Glutamatergic neuron (in vitro differentiated cells): ENCODE data around the gene MKS1. TPM values are rescaled to one million over a fixed set of nuclear protein-coding genes. Genes with fewer than 3 reads are reported as not detected.

Source experiments
- DNase-seq: peaks from one replicate; pipeline ENCODE4 v3.0.0; 2022
- H3K27ac Mint-ChIP-seq: one replicate; pipeline ENCODE4 v1.8.0; 2020; ENCODE audit warnings: mild to moderate bottlenecking, mixed read lengths, inconsistent platforms; ENCODE audit not compliant: unreplicated experiment
- H3K27me3 Mint-ChIP-seq: one replicate; pipeline ENCODE4 v1.8.0; 2020; ENCODE audit warnings: mild to moderate bottlenecking, moderate library complexity, mixed read lengths, inconsistent platforms; ENCODE audit not compliant: unreplicated experiment
- H3K36me3 Mint-ChIP-seq: one replicate; pipeline ENCODE4 v1.8.0; 2020; ENCODE audit warnings: mild to moderate bottlenecking, mixed read lengths, inconsistent platforms; ENCODE audit not compliant: unreplicated experiment
- H3K4me1 Mint-ChIP-seq: one replicate; pipeline ENCODE4 v1.8.0; 2020; ENCODE audit warnings: mild to moderate bottlenecking, low read depth, mixed read lengths, inconsistent platforms; ENCODE audit not compliant: unreplicated experiment
- H3K4me3 Mint-ChIP-seq: one replicate; pipeline ENCODE4 v1.8.0; 2020; ENCODE audit warnings: mild to moderate bottlenecking, mixed read lengths, inconsistent platforms; ENCODE audit not compliant: unreplicated experiment
- H3K9me3 Mint-ChIP-seq: one replicate; pipeline ENCODE4 v1.8.0; 2020; ENCODE audit warnings: mild to moderate bottlenecking, moderate library complexity, mixed read lengths, inconsistent platforms; ENCODE audit not compliant: unreplicated experiment
- CTCF ChIP-seq: fragments of 200-600 bp; sonication (generic); IDR thresholded peaks from one replicate; pipeline ENCODE4 v1.5.0; 2021; ENCODE audit not compliant: partially characterized antibody, unreplicated experiment
- total RNA-seq: library from RNA; stranded (reverse); fragmentation: NEBNext Ultra II Directional; extraction: Animal tissue kit (Norgen Biotek cat#: 25700); gene quantifications from one replicate; pipeline ENCODE4 v1.2.1, GENCODE V29; 2021; ENCODE audit not compliant: unreplicated experiment

Gene MKS1
- total RNA-seq, 1 donor from 2014 or later, result 41.8 TPM

- H3K4me1 Mint-ChIP-seq, result peaks cover 4% of the 10 kb centered on the region
- H3K9me3 Mint-ChIP-seq, result peaks cover 1% of the 10 kb centered on the region
- no peak for TF ChIP-seq CTCF
- H3K36me3 Mint-ChIP-seq, result no peaks in the 10 kb centered on the region
- H3K4me3 Mint-ChIP-seq, result peak overlapping the region; percentile 90
- peak overlapping the region; percentile 99 for H3K27ac Mint-ChIP-seq
- H3K27me3 Mint-ChIP-seq, result peaks cover 2% of the 10 kb centered on the region
- DNase-seq, result no peak
Measured at GRCh38 chr17:58219789-58220183, 731 bp upstream of the MKS1 start.

GRCh38 chr17:58217766-58218165, 1.3 kb downstream of the MKS1 start:
- Mint-ChIP-seq H3K9me3 (peaks cover 1% of the 10 kb centered on the region), H3K4me1 (peaks cover 4% of the 10 kb centered on the region), H3K4me3 (no peak overlapping the region), H3K27me3 (peaks cover 2% of the 10 kb centered on the region), H3K27ac (no peak overlapping the region), H3K36me3 (no peaks in the 10 kb centered on the region)
- DNase-seq, result no peak
- no peak for TF ChIP-seq CTCF

GRCh38 chr17:58215685-58216084, 3.4 kb downstream of the MKS1 start:
- Mint-ChIP-seq H3K9me3 (peaks cover 1% of the 10 kb centered on the region), H3K27ac (no peak overlapping the region), H3K4me3 (no peak overlapping the region), H3K4me1 (peaks cover 4% of the 10 kb centered on the region), H3K36me3 (no peaks in the 10 kb centered on the region), H3K27me3 (peaks cover 2% of the 10 kb centered on the region)
- DNase-seq, result no peak
- TF ChIP-seq CTCF, result no peak

- no peak for DNase-seq
- H3K4me3 Mint-ChIP-seq, result no peak overlapping the region
Measured at GRCh38 chr17:58210922-58211321, 8.1 kb downstream of the MKS1 start.

GRCh38 chr17:58208344-58208743, 10.7 kb downstream of the MKS1 start:
- DNase-seq, result no peak
- Mint-ChIP-seq H3K4me3 (no peak overlapping the region), H3K4me1 (no peaks in the 10 kb centered on the region), H3K27ac (no peak overlapping the region), H3K36me3 (peaks cover 6% of the 10 kb centered on the region), H3K9me3 (peaks cover 2% of the 10 kb centered on the region), H3K27me3 (no peaks in the 10 kb centered on the region)
- TF ChIP-seq CTCF, result no peak

More at GRCh38 chr17:58210922-58211321, 8.1 kb downstream of the MKS1 start:
- H3K27me3 Mint-ChIP-seq, result no peaks in the 10 kb centered on the region
- H3K27ac Mint-ChIP-seq, result no peak overlapping the region
- TF ChIP-seq CTCF, result peak; percentile 25
- H3K36me3 Mint-ChIP-seq, result peaks cover 6% of the 10 kb centered on the region
- no peaks in the 10 kb centered on the region for H3K9me3 Mint-ChIP-seq
- no peaks in the 10 kb centered on the region for H3K4me1 Mint-ChIP-seq
